Activated CD4-positive, alpha-beta T cell treated with anti-CD3 and anti-CD28 coated beads for 48 hours (primary cell): Measurements from ENCODE around the gene KIRREL1.

Source experiments
- DNase-seq: peaks from one replicate; pipeline ENCODE4 v3.0.0-alpha.2; 2020

The KIRREL1 gene

DNA sequence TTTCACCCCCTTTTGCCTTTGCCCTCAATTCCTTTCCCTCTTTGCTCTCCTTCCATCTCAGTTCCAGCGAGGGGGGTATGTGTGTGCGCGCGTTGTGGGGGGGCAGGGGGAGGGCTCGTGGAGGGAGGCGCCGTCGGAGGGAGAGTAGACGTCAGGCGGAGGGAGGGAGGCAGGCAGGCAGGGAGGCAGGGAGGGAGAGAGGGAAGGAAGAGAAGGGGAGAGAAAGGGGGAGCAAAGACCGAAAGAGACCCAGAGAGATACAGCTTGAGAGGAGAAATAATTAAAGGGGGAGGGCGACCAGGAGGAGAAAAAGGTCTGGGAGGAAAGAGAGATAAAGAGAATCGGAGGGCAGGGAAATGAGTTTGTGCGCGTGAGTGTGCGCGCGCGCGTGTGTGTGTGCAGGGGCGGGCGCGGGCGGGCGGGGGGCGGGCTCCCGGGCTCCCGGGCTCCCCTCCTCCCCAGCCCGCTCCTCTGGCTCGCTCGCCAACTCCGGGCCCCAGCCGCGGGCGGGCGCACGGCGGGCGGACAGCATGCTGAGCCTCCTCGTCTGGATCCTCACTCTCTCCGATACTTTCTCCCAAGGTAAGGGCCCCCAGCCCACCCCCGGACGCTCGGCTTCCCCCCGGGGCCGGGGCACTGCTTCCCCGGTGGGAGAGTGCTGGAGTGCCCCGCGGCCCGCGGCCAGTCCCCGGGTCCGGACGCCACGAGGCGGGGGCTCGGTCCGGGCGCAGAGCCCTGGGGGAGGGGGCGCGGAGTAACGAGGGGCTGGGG is at the start of gene KIRREL1:
KIRREL1 (plus strand) TSS at position 499 of the 771 bp plus-strand sequence; CDS start at position 531, 32 bp downstream.
- no peak for DNase-seq

DNA sequence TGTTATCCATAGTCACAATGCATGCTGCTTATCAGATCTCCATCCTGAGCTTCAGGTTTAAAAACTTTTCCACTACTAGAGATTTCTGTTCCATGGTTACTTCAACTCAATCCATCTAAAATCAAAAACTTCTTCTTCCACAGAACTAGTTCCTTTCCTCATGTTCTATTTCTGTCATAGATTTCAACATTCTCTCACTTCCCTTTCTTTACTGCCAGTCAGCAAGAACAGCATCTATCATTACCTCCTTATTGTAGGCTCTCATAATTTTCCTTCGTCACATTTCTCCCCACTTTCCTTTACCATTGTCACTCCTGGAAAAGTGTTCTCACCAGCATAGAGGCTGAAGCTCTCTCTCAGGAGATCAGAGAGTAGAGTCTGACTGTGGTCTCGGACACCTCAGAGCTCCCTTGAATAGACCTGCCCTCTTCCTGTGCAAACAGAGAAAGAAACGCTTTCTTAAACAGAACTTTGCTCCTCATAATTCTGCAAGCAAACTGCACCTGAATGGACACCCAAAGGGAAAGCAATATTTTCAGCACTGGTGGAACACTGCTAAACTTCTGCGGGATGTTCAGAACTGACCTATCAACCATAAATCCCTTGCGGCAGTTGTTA is 48.7 kb upstream of the KIRREL1 start:
- DNase-seq = no peak

GRCh38 chr1:157948312-157949073 is 45.0 kb upstream of the KIRREL1 start:
- no peak for DNase-seq

DNA sequence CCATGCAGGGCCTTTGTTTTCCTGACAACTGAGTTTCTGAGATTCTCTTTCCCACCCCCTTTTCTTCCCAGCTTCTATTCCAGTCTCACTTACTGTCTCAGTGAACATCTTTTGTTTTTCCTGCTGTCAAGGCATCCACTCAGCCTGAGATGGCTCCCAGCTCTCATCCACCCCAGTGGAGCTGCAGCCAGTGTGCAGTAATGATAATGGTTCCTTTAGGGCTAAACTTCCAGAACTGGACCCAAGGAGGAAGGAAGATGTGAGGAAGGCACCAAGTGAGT is 44.4 kb upstream of the KIRREL1 start:
- no peak for DNase-seq

DNA sequence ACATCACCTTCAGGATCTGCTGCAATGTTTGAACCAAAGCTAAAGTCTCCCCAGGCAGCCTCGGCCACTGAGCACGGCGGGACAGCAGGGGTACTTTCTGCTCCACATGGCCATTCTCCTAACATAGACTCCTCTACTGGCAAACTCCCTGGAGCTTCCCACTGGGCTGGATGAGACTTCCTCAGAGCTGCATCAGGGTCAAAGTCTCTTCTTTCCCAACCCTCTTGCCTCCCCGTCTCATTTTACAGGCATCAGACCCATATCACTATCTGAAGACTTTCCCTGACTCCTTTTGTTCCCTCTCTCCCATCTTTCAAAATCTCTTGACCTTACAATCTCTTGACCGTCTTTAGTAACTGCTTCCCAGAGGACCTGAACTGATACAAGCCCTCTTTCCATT is 42.2 kb upstream of the KIRREL1 start:
- DNase-seq = no peak

GRCh38 chr1:157952601-157953000 is 40.8 kb upstream of the KIRREL1 start:
- no peak for DNase-seq

- no peak for DNase-seq
Measured at GRCh38 chr1:157955221-157955620, 38.2 kb upstream of the KIRREL1 start.

DNA sequence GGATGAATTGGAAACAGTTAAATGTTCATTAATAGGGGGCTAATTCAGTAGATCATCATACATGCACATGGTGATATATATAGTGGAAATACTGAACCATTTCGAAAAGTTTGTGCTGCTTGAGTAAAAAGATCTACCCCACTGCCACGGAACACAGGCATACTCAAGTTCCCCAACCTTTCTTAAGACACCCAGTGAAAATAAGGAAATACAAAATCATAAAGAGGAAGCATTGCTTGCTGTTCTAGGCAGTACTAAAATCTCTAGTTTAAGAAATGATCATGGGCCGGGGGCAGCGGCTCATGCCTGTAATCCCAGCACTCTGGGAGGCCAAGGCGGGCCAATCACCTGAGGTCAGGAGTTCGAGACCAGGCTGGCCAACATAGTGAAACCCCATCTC is 37.6 kb upstream of the KIRREL1 start:
- DNase-seq = no peak

DNA sequence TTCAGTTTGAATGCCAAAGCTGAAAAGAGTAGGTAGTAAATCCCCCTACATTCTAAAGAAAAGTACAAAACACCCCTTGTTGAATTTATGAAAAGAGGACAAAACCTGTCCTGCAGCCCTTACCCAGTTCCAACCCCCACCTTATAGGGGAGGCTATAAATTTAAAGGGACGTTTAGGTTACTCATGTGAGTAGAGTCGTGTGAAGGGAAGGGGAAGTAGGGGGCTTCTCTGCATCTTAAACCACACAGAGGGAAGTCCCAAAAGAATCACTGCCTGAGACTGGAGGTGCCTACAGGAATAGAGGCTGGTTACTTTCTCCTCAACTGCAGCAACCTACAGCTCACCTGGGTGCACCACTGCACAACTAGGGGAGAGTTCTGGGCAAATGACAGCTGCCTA is 36.7 kb upstream of the KIRREL1 start:
- no peak for DNase-seq

GRCh38 chr1:157958263-157958662 is 35.2 kb upstream of the KIRREL1 start:
- no peak for DNase-seq

- DNase-seq = no peak
Measured at GRCh38 chr1:157959750-157960149, 33.7 kb upstream of the KIRREL1 start.

DNA sequence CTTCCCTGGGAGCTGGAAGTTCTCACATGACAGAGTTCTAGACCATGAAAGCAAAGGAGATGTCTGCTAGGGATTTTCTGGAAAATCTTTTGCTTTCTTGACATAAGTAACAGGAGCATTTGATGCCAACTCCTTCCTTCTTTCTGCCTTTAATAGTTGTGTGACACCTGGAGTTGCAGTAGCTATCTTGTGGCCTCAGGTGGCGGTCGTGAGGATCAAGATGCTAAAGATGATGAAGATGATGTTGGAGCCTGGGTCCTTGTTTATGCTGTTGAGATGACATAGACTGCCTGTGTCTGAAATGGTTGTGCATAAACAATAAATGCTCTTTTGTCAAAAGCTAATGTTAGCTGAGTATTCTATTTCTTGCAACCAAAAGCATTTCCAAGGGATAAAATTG is 32.7 kb upstream of the KIRREL1 start:
- no peak for DNase-seq

DNA sequence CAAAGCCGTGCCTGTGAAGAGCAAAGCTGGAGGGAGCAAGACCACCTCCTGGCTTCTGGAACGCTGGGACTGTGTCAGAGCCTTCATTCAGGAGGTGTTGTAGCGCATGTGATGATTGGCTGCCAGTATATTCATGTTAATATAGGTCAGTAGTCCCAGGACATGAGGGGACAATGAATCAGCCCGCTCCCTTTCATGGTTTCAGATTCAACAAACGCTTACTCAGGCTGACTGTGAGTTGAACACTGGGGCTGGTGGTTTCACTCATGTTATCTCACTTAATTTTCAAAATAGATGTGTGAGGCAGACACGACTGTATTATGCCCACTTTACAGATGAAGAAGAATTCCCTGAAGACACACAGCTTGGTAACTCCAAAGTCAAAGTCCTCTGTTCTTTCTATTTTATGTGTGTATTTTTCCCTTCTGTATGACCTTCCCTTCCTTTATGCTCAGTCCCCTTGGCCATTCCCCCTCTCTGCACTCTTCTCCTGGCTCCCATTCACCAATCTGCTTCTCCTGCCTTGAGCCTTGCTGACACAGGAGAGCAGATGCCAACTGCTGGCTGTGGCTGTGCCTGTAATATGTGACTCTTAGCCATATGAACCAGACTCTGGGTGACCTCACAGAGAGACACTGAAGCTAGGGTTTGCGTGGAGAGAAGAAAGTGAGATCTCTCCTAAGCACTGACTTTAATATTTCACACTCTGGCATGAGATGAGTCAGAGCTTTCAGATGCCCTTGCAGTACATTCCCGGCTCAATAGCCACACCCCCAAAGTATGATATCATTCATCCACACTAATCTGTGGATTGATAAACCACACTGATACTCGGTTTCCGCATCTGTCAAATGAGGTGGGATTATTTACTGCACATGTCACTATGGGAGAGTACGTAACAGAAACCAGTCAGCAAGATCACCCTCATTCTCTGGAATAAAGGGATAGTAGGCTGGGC is 31.4 kb upstream of the KIRREL1 start:
- DNase-seq = peak; percentile 8

GRCh38 chr1:157963713-157964112 is 29.7 kb upstream of the KIRREL1 start:
- DNase-seq = peak; percentile 75

GRCh38 chr1:157965584-157965983 is 27.9 kb upstream of the KIRREL1 start:
- no peak for DNase-seq

GRCh38 chr1:157966031-157966537 is 27.4 kb upstream of the KIRREL1 start:
- no peak for DNase-seq

DNA sequence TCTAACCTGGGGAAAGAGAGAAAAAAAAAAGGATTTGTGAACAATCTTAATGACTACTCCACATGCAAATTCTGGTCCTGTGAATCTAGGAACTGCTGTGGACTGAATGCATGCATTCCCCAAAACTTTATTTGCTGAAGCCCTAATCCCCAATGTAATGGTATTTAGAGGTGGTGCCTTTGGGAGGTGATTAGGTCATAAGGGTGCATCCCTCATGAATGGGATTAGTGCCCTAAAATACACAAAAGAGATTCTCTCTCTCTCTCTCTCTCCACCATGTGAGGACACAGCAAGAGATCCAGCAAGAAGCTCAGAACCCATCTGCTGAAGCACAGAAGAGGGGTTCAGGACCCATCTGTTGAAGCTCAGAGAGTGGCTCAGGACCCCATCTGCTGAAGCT is 26.2 kb upstream of the KIRREL1 start:
- DNase-seq = no peak

GRCh38 chr1:157968508-157968907 is 24.9 kb upstream of the KIRREL1 start:
- no peak for DNase-seq

GRCh38 chr1:157968946-157969345 is 24.5 kb upstream of the KIRREL1 start:
- DNase-seq = no peak

- DNase-seq = no peak
Measured at GRCh38 chr1:157969697-157970485, 23.6 kb upstream of the KIRREL1 start.

DNA sequence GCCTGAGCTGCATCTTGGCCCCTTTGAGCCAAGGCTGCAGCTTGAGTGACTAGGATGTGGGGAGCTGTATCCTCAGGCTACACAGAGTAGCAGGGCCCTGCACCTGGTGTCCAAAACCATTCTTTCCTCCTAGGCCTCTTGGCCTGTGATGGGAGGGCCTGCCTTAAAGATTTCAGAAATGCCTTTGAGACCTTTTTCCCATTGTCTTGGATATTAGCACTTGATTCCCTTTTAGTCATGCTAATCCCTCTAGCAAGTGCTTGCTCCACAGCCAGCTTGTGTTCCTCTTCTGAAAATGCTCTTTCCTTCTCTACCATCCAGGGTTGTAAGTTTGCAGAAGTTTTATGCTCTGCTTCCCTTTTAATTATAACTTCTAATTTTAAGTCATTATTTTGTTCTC is 21.7 kb upstream of the KIRREL1 start:
- no peak for DNase-seq
